Astrocyte of the hippocampus (primary cell): ENCODE data around the gene PPT2.
"Not testable (repeated sequence)": the region's sequence is repeated elsewhere in the genome, so short reads cannot be mapped to it uniquely, and the experiment has no call there.

Source experiments
- DNase-seq: peaks from one replicate; pipeline ENCODE4 v3.0.0; 2011; ENCODE audit warnings: low read depth, low spot score

Gene PPT2

GRCh38 chr6:32204268-32204715, 50.4 kb downstream of the PPT2 start:
- no peak for DNase-seq

- DNase-seq: no peak
Observed at GRCh38 chr6:32208996-32209395, 55.1 kb downstream of the PPT2 start.

- DNase-seq: no peak
Observed at GRCh38 chr6:32210191-32210601, 56.3 kb downstream of the PPT2 start.

- not testable (repeated sequence) for DNase-seq
Observed at GRCh38 chr6:32211432-32211831, 57.5 kb downstream of the PPT2 start.

DNA sequence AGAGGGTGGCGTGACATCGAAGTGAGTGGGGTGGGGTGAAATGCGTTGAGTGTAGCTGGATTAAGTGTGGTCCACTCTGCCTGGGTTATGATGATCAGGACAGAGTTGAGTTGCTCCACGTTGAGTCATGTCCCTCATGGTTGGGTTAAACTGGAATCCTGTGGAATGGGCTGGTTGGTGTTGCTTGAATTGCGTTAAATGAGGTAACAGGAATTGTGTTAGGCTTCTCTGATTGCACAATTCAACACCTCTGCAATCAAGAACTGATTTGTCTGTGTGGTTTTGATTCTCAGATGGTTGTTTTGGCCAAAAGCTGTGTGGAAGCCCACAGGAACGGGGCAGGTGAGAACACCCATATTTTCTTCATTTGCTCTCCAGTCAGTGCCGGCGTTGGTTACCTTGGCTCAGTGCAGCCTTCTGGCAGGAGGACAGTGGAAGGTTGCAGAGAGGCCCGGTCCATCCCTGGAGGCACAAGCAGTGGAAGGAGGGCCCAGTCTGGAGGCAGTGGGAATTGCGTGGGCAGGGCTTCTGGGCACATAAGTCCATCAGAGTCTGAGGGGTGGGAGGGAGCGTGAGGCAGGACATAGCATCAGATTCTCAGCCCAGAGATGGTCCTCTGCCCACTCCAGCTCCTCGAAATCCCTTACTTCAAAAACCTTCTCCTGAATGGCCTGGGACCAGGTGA, 58.3 kb downstream of the PPT2 start:
- no peak for DNase-seq
